C4-2B (cell line): ENCODE data around the gene KDM4E.

Experiments used
- CTCF ChIP-seq: fragments of 450-650 bp; conservative IDR thresholded peaks from 2 replicates; pipeline ENCODE4 v1.5.1; 2017; ENCODE audit warnings: mild to moderate bottlenecking
- ZFX ChIP-seq: fragments of 450-650 bp; IDR thresholded peaks from 2 replicates; pipeline ENCODE4 v1.6.1; 2017

- TF ChIP-seq CTCF = no peak
- TF ChIP-seq ZFX = no peak
These were observed 36.3 kb upstream of the KDM4E start for GRCh38 chr11:94988748-94989147.
